ENCODE data around the gene DCHS1. TPM values are rescaled to one million over a fixed set of nuclear protein-coding genes. Genes with fewer than 3 reads are reported as not detected.

Gene DCHS1
- total and polyA plus RNA-seq, 10 donors: 1.9 to 58.8 (median 36.3) TPM

DNA sequence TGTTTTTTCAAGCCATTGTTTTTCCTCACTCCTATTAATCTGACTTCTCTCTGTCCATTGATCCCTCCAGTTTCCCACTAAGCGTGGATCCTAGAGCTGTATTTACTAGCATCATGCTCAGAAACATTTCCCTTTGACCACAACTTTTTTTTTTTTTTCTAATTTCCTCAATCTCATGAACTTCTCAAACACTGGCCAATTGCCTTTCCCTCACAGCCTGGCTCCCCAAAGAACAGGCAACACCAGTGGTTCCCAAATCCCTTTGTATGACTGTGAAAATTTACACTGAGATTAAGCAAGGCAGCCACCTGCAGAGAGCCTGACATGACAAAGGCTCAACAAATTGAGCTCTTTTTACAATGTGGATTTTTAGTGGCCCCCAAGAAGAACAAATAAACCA lies 35.0 kb downstream of the DCHS1 start:
- Histone ChIP-seq H3K4me3 (no peak overlapping the region), H3K27ac (peak overlapping the region in 2 of 8 donors; percentile 8 to 94), H3K9me3 (no peaks in the 10 kb centered on the region), H3K36me3 (peaks cover 0 to 48% (median 22%) of the 10 kb centered on the region in 6 donors), H3K27me3 (replicated peaks in 1 of 7) (no peaks in the 10 kb centered on the region), H3K4me1 (peaks cover 17 to 61% (median 36%) of the 10 kb centered on the region in 6 donors)
- TF ChIP-seq POLR2A (IDR thresholded peaks at IDR 0.05) (no peak), POLR2AphosphoS5 (IDR thresholded peaks at IDR 0.05) (no peak)
- TF ChIP-seq, protein P1, sequence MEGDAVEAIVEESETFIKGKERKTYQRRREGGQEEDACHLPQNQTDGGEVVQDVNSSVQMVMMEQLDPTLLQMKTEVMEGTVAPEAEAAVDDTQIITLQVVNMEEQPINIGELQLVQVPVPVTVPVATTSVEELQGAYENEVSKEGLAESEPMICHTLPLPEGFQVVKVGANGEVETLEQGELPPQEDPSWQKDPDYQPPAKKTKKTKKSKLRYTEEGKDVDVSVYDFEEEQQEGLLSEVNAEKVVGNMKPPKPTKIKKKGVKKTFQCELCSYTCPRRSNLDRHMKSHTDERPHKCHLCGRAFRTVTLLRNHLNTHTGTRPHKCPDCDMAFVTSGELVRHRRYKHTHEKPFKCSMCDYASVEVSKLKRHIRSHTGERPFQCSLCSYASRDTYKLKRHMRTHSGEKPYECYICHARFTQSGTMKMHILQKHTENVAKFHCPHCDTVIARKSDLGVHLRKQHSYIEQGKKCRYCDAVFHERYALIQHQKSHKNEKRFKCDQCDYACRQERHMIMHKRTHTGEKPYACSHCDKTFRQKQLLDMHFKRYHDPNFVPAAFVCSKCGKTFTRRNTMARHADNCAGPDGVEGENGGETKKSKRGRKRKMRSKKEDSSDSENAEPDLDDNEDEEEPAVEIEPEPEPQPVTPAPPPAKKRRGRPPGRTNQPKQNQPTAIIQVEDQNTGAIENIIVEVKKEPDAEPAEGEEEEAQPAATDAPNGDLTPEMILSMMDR (IDR thresholded peaks at IDR 0.05 in 8 of 11, conservative IDR thresholded peaks at IDR 0.05 in 3 of 11): no peak
- DNase-seq: peak; percentile 33
- intact Hi-C loops (cut with DNase I; ENCODE audit: low total_unique reads): no loop called here
- WGBS, 5 donors: 31 to 78% (median 70%) methylated on average over 1 of the region's 1 CpG

DNA sequence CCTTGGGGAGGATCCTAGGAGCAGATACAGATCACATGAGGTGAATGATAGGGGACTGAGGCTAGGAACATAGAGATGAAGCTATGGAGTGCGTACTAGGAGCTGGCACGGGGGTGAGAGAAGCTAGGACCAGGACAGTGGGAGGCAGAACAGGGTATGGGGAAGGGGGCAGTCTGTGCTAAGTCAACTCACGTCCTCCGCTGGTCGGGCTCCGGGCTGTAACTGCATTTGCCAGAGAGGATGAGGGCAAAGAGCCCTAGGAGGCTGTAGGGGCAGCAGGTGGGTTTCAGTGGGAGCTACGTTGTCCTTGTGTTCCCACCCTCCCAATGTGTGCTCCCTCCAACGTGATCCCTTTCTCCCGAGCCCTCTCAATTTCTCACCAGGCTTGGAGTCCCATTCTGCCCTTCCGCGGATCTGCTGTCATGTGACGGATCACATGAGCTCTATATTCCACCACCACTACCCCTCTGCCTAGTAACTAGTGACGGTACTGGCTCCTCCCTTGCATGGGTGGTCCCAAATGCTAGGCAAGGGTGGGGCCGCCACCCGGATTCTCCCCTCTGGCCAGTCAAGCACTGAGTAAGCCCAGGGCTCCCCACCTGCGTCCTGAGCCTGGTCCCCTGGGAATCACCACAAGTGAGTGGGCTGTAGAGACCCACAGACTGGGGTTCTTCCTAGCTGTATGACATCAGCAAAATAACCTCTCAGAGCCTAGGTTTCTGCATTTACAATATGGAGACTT lies 36.4 kb downstream of the DCHS1 start, which contains the start of gene TPP1:
Gene TPP1, minus strand, starts transcription at position 419 of the 742 bp plus-strand sequence. Its CDS starts 22 bp downstream, at position 397.
- Histone ChIP-seq H3K27ac (peak within 1 kb of the TSS; percentile 91 to 98 (median 94)), H3K4me1 (peaks cover 17 to 76% (median 36%) of the 10 kb centered on the region in 6 donors), H3K27me3 (replicated peaks in 1 of 7) (no peaks in the 10 kb centered on the region), H3K36me3 (peaks cover 0 to 48% (median 30%) of the 10 kb centered on the region in 6 donors), H3K9me3 (no peaks in the 10 kb centered on the region), H3K4me3 (peak within 1 kb of the TSS; percentile 66 to 95 (median 76))
- intact Hi-C loops (cut with DNase I; ENCODE audit: low total_unique reads): no loop called here
- TF ChIP-seq POLR2AphosphoS5 (IDR thresholded peaks at IDR 0.05) (peak; percentile 70 to 99 (median 90)), POLR2A (IDR thresholded peaks at IDR 0.05) (peak; percentile 8 to 71 (median 69))
- TF ChIP-seq, protein P1 (IDR thresholded peaks at IDR 0.05 in 8 of 11, conservative IDR thresholded peaks at IDR 0.05 in 3 of 11): no peak
- DNase-seq: peak; percentile 96
- 0 to 2% (median 1%) methylated on average over 15 to 16 of the region's 16 CpGs for WGBS, 5 donors

DNA sequence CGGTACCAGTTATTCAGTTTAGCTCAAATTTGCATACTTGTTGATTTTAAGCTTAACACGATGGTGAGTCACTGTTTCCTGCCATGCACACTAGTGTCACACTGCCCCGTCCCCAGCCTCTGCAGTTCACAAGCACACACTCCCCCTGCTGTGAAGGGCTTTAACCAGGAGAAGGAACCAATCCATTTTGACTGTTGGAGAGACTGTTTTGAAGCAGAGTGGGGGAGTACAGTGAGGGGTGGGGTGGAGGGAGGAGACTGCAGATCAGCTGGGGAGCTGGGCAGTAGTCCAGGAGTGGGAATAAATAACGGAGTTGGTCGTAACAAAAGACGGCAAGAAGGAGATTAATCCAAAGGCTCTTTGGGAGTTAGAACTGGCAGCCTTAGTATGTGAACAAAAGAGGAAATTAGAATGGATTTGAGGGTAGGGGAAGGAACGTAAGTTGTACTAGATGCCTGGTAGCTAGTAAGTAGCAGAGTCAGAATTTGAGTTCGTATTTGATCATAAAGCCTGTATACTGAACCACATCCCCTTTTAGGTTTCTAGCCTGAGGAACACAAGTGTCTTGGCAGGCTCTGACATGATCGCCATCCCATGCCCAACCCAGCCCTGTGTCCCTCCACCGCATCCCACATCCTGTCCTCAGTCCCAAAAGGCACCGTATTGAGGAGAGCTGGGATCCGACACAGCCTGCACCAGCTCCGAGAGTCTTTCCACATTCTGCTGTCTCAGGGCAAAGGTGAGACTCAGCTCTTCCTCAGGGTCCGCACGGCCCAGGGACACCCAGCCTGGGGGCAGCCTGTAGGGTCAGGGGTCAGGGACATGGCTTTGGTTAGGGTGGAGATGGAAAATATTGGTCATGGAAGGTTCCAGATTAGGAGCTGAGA lies 37.2 kb downstream of the DCHS1 start:
- H3K9me3 ChIP-seq: no peaks in the 10 kb centered on the region
- peak; percentile 86 for DNase-seq
- TF ChIP-seq POLR2A (IDR thresholded peaks at IDR 0.05) (peak in 1 of 3 donors; percentile 68), POLR2AphosphoS5 (IDR thresholded peaks at IDR 0.05) (peak in 2 of 3 donors; percentile 8 to 90)
- TF ChIP-seq, protein P1 (IDR thresholded peaks at IDR 0.05 in 8 of 11, conservative IDR thresholded peaks at IDR 0.05 in 3 of 11): peak in 1 of 11 experiments; percentile 8
- 1 to 4% (median 3%) methylated on average over 15 of the region's 15 CpGs for WGBS, 5 donors
- peaks cover 20 to 84% (median 37%) of the 10 kb centered on the region in 6 donors for H3K4me1 ChIP-seq
- no peaks in the 10 kb centered on the region for H3K27me3 ChIP-seq (replicated peaks in 1 of 7)
- intact Hi-C loops (cut with DNase I; ENCODE audit: low total_unique reads): no loop called here
- H3K4me3 ChIP-seq: peak overlapping the region; percentile 66 to 95 (median 76)
- H3K36me3 ChIP-seq: peaks cover 0 to 46% (median 29%) of the 10 kb centered on the region in 6 donors
- peak overlapping the region; percentile 91 to 98 (median 94) for H3K27ac ChIP-seq

Data from spleen (tissue), 11 donors.